H9 (cell line): ENCODE data around the gene PRADC1. TPM values are rescaled to one million over a fixed set of nuclear protein-coding genes. Genes with fewer than 3 reads are reported as not detected.

Source experiments
- DNase-seq: peaks from one replicate; pipeline ENCODE4 v3.0.0-alpha.2; 2017
- H2AFZ ChIP-seq: one replicate; pipeline ENCODE4 v1.6.1; 2013; ENCODE audit warnings: mild to moderate bottlenecking, low read length, control low read depth, moderate library complexity
- H2AK5ac ChIP-seq: 2 replicates; pipeline ENCODE4 v1.6.1; 2013; ENCODE audit warnings: low read length, control low read depth, mixed read lengths; ENCODE audit not compliant: insufficient read length
- H2BK120ac ChIP-seq: one replicate; pipeline ENCODE4 v1.6.1; 2013; ENCODE audit warnings: low read depth, mild to moderate bottlenecking, low read length, control low read depth, inconsistent platforms; ENCODE audit not compliant: poor library complexity, severe bottlenecking
- H2BK12ac ChIP-seq: 2 replicates; pipeline ENCODE4 v1.6.1; 2013; ENCODE audit warnings: low read length, control low read depth, mixed read lengths, low read depth; ENCODE audit not compliant: insufficient read length
- H2BK15ac ChIP-seq: 2 replicates; pipeline ENCODE4 v1.6.1; 2013; ENCODE audit warnings: low read depth, low read length, control low read depth
- H2BK20ac ChIP-seq: one replicate; pipeline ENCODE4 v1.6.1; 2013; ENCODE audit warnings: low read depth, mild to moderate bottlenecking, low read length, control low read depth, inconsistent platforms; ENCODE audit not compliant: poor library complexity, severe bottlenecking
- H2BK5ac ChIP-seq: 2 replicates; pipeline ENCODE4 v1.6.1; 2013; ENCODE audit warnings: low read length, control low read depth, mixed read lengths; ENCODE audit not compliant: insufficient read length
- H3K14ac ChIP-seq: 2 replicates; pipeline ENCODE4 v1.6.1; 2013; ENCODE audit warnings: low read length, control low read depth; ENCODE audit not compliant: insufficient read depth
- H3K18ac ChIP-seq: 2 replicates; pipeline ENCODE4 v1.6.1; 2013; ENCODE audit warnings: low read depth, mild to moderate bottlenecking, mixed read lengths, low read length, control low read depth; ENCODE audit not compliant: insufficient read length
- H3K23ac ChIP-seq: 2 replicates; pipeline ENCODE4 v1.6.1; 2013; ENCODE audit warnings: low read length, control low read depth, mixed read lengths, low read depth; ENCODE audit not compliant: insufficient read length
- H3K23me2 ChIP-seq: 2 replicates; pipeline ENCODE4 v1.6.1; 2013; ENCODE audit warnings: low read depth, mild to moderate bottlenecking, mixed read lengths, low read length, control low read depth; ENCODE audit not compliant: insufficient read length, poor library complexity, severe bottlenecking
- H3K27ac ChIP-seq: 2 replicates; pipeline ENCODE4 v1.5.1; 2013; ENCODE audit warnings: low read length, control low read depth, mixed read lengths, low read depth; ENCODE audit not compliant: insufficient read length
- H3K27me3 ChIP-seq: 2 replicates; pipeline ENCODE4 v1.6.1; 2013; ENCODE audit warnings: low read length, control low read depth, inconsistent platforms; ENCODE audit not compliant: insufficient read depth
- H3K4ac ChIP-seq: 2 replicates; pipeline ENCODE4 v1.6.1; 2013; ENCODE audit warnings: low read depth, mild to moderate bottlenecking, control low read depth, inconsistent platforms, low read length, moderate library complexity
- H3K4me1 ChIP-seq: 2 replicates; pipeline ENCODE4 v1.6.1; 2013; ENCODE audit warnings: low read length, control low read depth, inconsistent platforms; ENCODE audit not compliant: insufficient read depth
- H3K4me2 ChIP-seq: 2 replicates; pipeline ENCODE4 v1.6.1; 2013; ENCODE audit warnings: low read length, control low read depth, mixed read lengths; ENCODE audit not compliant: insufficient read length, insufficient read depth
- H3K56ac ChIP-seq: 2 replicates; pipeline ENCODE4 v1.6.1; 2013; ENCODE audit warnings: low read depth, mild to moderate bottlenecking, mixed read lengths, low read length, control low read depth; ENCODE audit not compliant: insufficient read length
- H3K79me1 ChIP-seq: 2 replicates; pipeline ENCODE4 v1.6.1; 2013; ENCODE audit warnings: low read depth, mild to moderate bottlenecking, moderate library complexity, low read length, control low read depth, inconsistent platforms; ENCODE audit not compliant: insufficient read depth, poor library complexity, severe bottlenecking
- H3K79me2 ChIP-seq: 2 replicates; pipeline ENCODE4 v1.6.1; 2013; ENCODE audit warnings: low read length, control low read depth, inconsistent platforms; ENCODE audit not compliant: insufficient read depth
- H3K9ac ChIP-seq: 2 replicates; pipeline ENCODE4 v1.6.1; 2013; ENCODE audit warnings: low read length, control low read depth, mixed read lengths; ENCODE audit not compliant: insufficient read length; ENCODE audit errors: extremely low read depth
- H3K9me3 ChIP-seq: one replicate; pipeline ENCODE4 v1.6.1; 2013; ENCODE audit warnings: low read depth, low read length, inconsistent platforms; ENCODE audit not compliant: control insufficient read depth
- H3T11ph ChIP-seq: one replicate; pipeline ENCODE4 v1.6.1; 2013; ENCODE audit warnings: mild to moderate bottlenecking, low read length, control low read depth, inconsistent platforms
- H4K20me1 ChIP-seq: one replicate; pipeline ENCODE4 v1.6.1; 2013; ENCODE audit not compliant: control insufficient read depth, insufficient read length, insufficient read depth
- H4K5ac ChIP-seq: 2 replicates; pipeline ENCODE4 v1.6.1; 2013; ENCODE audit warnings: low read depth, mild to moderate bottlenecking, mixed read lengths, low read length, control low read depth; ENCODE audit not compliant: insufficient read length
- H4K8ac ChIP-seq: replicated peaks from 2 replicates; pipeline ENCODE4 v1.6.1; 2013; ENCODE audit warnings: low read length, control low read depth, mixed read lengths, low read depth; ENCODE audit not compliant: insufficient read length
- H4K91ac ChIP-seq: 2 replicates; pipeline ENCODE4 v1.6.1; 2013; ENCODE audit warnings: low read depth, mild to moderate bottlenecking, moderate library complexity, mixed read lengths, low read length, control low read depth; ENCODE audit not compliant: insufficient read length
- H3K27ac Mint-ChIP-seq, 3 experiments: 2 replicates in 2 of 3; 3 replicates in 1 of 3; pipeline ENCODE4 v1.8.0; 2020 to 2021; ENCODE audit warnings: mixed read lengths in 3 of 3, mild to moderate bottlenecking in 1 of 3, moderate library complexity in 1 of 3
- H3K27me3 Mint-ChIP-seq: 2 replicates; pipeline ENCODE4 v1.8.0; 2021; ENCODE audit warnings: low read depth, mild to moderate bottlenecking, moderate library complexity, mixed read lengths
- H3K36me3 Mint-ChIP-seq, 3 experiments: 2 replicates in 2 of 3; 3 replicates in 1 of 3; pipeline ENCODE4 v1.8.0; 2020 to 2021; ENCODE audit warnings: low read depth in 3 of 3, mixed read lengths in 3 of 3; ENCODE audit not compliant: insufficient read depth in 1 of 3
- H3K4me1 Mint-ChIP-seq, 2 experiments: 2 replicates each; pipeline ENCODE4 v1.8.0; 2020; ENCODE audit warnings: mixed read lengths in 2 of 2
- H3K4me3 Mint-ChIP-seq, 2 experiments: 2 replicates in 1 of 2; 3 replicates in 1 of 2; pipeline ENCODE4 v1.8.0; 2020 to 2021; ENCODE audit warnings: mild to moderate bottlenecking in 2 of 2, mixed read lengths in 2 of 2, moderate library complexity in 1 of 2
- H3K9me3 Mint-ChIP-seq, 2 experiments: 2 replicates in 1 of 2; 3 replicates in 1 of 2; pipeline ENCODE4 v1.8.0; 2020; ENCODE audit warnings: mild to moderate bottlenecking in 2 of 2, mixed read lengths in 2 of 2, moderate library complexity in 1 of 2
- CTCF ChIP-seq: fragments of 200-600 bp; sonication (generic); conservative IDR thresholded peaks from 3 replicates; pipeline ENCODE4 v1.8.0; 2021; ENCODE audit warnings: antibody characterized with exemption, mild to moderate bottlenecking
- WGBS: extraction: QIAGEN DNeasy Blood & Tissue Kit; methylation state at CpG from one replicate; pipeline ENCODE4 v1.1.7; 2013; ENCODE audit warnings: missing lambda C conversion rate, low lambda C conversion rate, mixed read lengths; ENCODE audit not compliant: insufficient read length; ENCODE audit errors: extremely low coverage; 5-methylcytosine and 5-hydroxymethylcytosine counted together
- total RNA-seq: library from RNA; stranded (reverse); gene quantifications from 2 replicates; pipeline ENCODE4 v1.2.1, GENCODE V29; 2021

Gene PRADC1
- total RNA-seq, 1 experiment from 2014 or later = 9.6 TPM

GRCh38 chr2:73267008-73267407, 34.0 kb upstream of the PRADC1 start:
- Histone ChIP-seq H2BK15ac (no peak overlapping the region), H3K79me2 (no peaks in the 10 kb centered on the region), H3K27ac (no peak overlapping the region), H3K4me2 (no peak overlapping the region), H3K4ac (no peak overlapping the region), H3T11ph (no peak overlapping the region), H3K18ac (no peak overlapping the region), H2AK5ac (no peak overlapping the region), H4K8ac (no peak overlapping the region), H3K23me2 (peaks cover 9% of the 10 kb centered on the region), H4K20me1 (no peaks in the 10 kb centered on the region), H3K4me1 (peaks cover 2% of the 10 kb centered on the region; the same call in 1 of the 2 replicates), H2AFZ (no peak overlapping the region), H3K9me3 (no peaks in the 10 kb centered on the region), H4K91ac (no peak overlapping the region), H4K5ac (no peak overlapping the region), H2BK5ac (no peak overlapping the region), H3K27me3 (no peaks in the 10 kb centered on the region; the same call in 1 of the 2 replicates), H3K9ac (no peak overlapping the region), H3K14ac (no peak overlapping the region), H2BK120ac (no peak overlapping the region), H3K23ac (no peak overlapping the region), H3K56ac (no peak overlapping the region), H2BK12ac (no peak overlapping the region), H3K79me1 (no peaks in the 10 kb centered on the region), H2BK20ac (no peak overlapping the region)
- WGBS = no CpG with 5 or more reads among the region's 4 CpGs
- peaks cover 9 to 17% of the 10 kb centered on the region in 2 experiments for H3K4me1 Mint-ChIP-seq
- H3K36me3 Mint-ChIP-seq = peaks cover 4 to 20% (median 14%) of the 10 kb centered on the region in 3 experiments; a peak in 6 of 7 replicates
- H3K27me3 Mint-ChIP-seq = peaks cover 43% of the 10 kb centered on the region
- no peak for DNase-seq
- H3K9me3 Mint-ChIP-seq = no peaks in the 10 kb centered on the region
- H3K27ac Mint-ChIP-seq = no peak overlapping the region
- no peak for TF ChIP-seq CTCF
- no peak overlapping the region; a peak in 1 of 5 replicates for H3K4me3 Mint-ChIP-seq
